Measurements from ENCODE around the gene EIF4EBP2. TPM values are rescaled to one million over a fixed set of nuclear protein-coding genes. Genes with fewer than 3 reads are reported as not detected.

Gene EIF4EBP2
- total and polyA plus RNA-seq, 2 of the 13 experiments (the other 11 are each of a cell fraction or from before 2014, with no cell fraction given): 16.9 to 22.0 TPM

GRCh38 chr10:70363971-70364771 is 39.8 kb upstream of the EIF4EBP2 start (continued):
- TF ChIP-seq ZBTB20 (CRISPR knock-in tag; IDR thresholded peaks at IDR 0.05; ENCODE audit: borderline replicate concordance, low read depth) (no peak), ZNF224 (CRISPR knock-in tag; IDR thresholded peaks at IDR 0.05) (no peak), AKNA (CRISPR knock-in tag; IDR thresholded peaks at IDR 0.05; ENCODE audit: borderline replicate concordance) (no peak), FOSL2 (CRISPR knock-in tag; IDR thresholded peaks at IDR 0.05) (peak; percentile 67), ZFP41 (CRISPR knock-in tag; IDR thresholded peaks at IDR 0.05; ENCODE audit: borderline replicate concordance) (no peak), ATF6 (CRISPR knock-in tag; conservative IDR thresholded peaks at IDR 0.05) (no peak), ZNF576 (CRISPR knock-in tag; IDR thresholded peaks at IDR 0.05) (no peak), HBP1 (CRISPR knock-in tag; IDR thresholded peaks at IDR 0.05; ENCODE audit: low read depth) (peak; percentile 84; the same call in 1 of the 2 replicates), STAT6 (CRISPR knock-in tag; IDR thresholded peaks at IDR 0.05; ENCODE audit: borderline replicate concordance) (no peak), KDM4B (CRISPR knock-in tag; IDR thresholded peaks at IDR 0.05) (peak; percentile 76; the same call in 1 of the 2 replicates), ZNF547 (CRISPR knock-in tag; IDR thresholded peaks at IDR 0.05) (no peak), RBFOX2 (IDR thresholded peaks at IDR 0.05; ENCODE audit: low read depth, low read length) (no peak), BRD4 (CRISPR knock-in tag; IDR thresholded peaks at IDR 0.05) (peak; percentile 68; the same call in 1 of the 2 replicates), CENPT (CRISPR knock-in tag; IDR thresholded peaks at IDR 0.05; ENCODE audit: low read depth) (no peak), ZSCAN5A (CRISPR knock-in tag; IDR thresholded peaks at IDR 0.05; ENCODE audit: borderline replicate concordance) (no peak)
